ENCODE measurements around the gene CARTPT. TPM values are rescaled to one million over a fixed set of nuclear protein-coding genes. Genes with fewer than 3 reads are reported as not detected.

Gene CARTPT
- total RNA-seq = not detected

- Histone ChIP-seq H3K27ac (no peak within 1 kb of the TSS), H3K36me3 (no peaks in the 10 kb centered on the region), H3K4me1 (no peaks in the 10 kb centered on the region), H3K9me3 (no peaks in the 10 kb centered on the region), H3K27me3 (peaks cover 0 to 10% of the 10 kb centered on the region in 2 donors), H3K4me3 (no peak within 1 kb of the TSS)
- no peak for DNase-seq (ENCODE audit: low spot score)
- TF ChIP-seq CTCF (IDR thresholded peaks at IDR 0.05) = no peak
Observed at GRCh38 chr5:71719063-71719964, at the start of gene CARTPT. Gene CARTPT, plus strand, starts transcription at chr5:71719275. Its CDS starts 19 bp downstream, at chr5:71719294.

- Histone ChIP-seq H3K27me3 (no peaks in the 10 kb centered on the region), H3K27ac (no peak overlapping the region), H3K4me3 (no peak overlapping the region), H3K9me3 (no peaks in the 10 kb centered on the region), H3K36me3 (no peaks in the 10 kb centered on the region), H3K4me1 (no peaks in the 10 kb centered on the region)
- TF ChIP-seq CTCF (IDR thresholded peaks at IDR 0.05) = no peak
- DNase-seq (ENCODE audit: low spot score) = no peak
Observed at GRCh38 chr5:71677977-71678376, 41.1 kb upstream of the CARTPT start.

- Histone ChIP-seq H3K27me3 (no peaks in the 10 kb centered on the region), H3K9me3 (no peaks in the 10 kb centered on the region), H3K27ac (no peak overlapping the region), H3K4me1 (no peaks in the 10 kb centered on the region), H3K4me3 (no peak overlapping the region), H3K36me3 (no peaks in the 10 kb centered on the region)
- TF ChIP-seq CTCF (IDR thresholded peaks at IDR 0.05) = no peak
- DNase-seq (ENCODE audit: low spot score) = no peak
Observed at GRCh38 chr5:71679714-71680113, 39.4 kb upstream of the CARTPT start.

GRCh38 chr5:71680510-71680909 lies 38.6 kb upstream of the CARTPT start:
- Histone ChIP-seq H3K36me3 (no peaks in the 10 kb centered on the region), H3K27me3 (no peaks in the 10 kb centered on the region), H3K9me3 (no peaks in the 10 kb centered on the region), H3K4me1 (no peaks in the 10 kb centered on the region), H3K4me3 (no peak overlapping the region), H3K27ac (no peak overlapping the region)
- DNase-seq (ENCODE audit: low spot score) = no peak
- TF ChIP-seq CTCF (IDR thresholded peaks at IDR 0.05) = no peak

GRCh38 chr5:71681296-71681695 lies 37.8 kb upstream of the CARTPT start:
- no peaks in the 10 kb centered on the region for H3K27me3 ChIP-seq
- TF ChIP-seq CTCF (IDR thresholded peaks at IDR 0.05) = no peak
- H3K9me3 ChIP-seq = no peaks in the 10 kb centered on the region
- no peak overlapping the region for H3K4me3 ChIP-seq
- no peaks in the 10 kb centered on the region for H3K36me3 ChIP-seq
- DNase-seq (ENCODE audit: low spot score) = no peak
- H3K4me1 ChIP-seq = no peaks in the 10 kb centered on the region
- H3K27ac ChIP-seq = no peak overlapping the region
